HL-60/S4 treated with phorbol 12-myristate 13-acetate at 8.2 ng/mL for 4 days and 3 days (cell line): ENCODE measurements around the gene PRSS2.
"Not testable (repeated sequence)": the region's sequence is repeated elsewhere in the genome, so short reads cannot be mapped to it uniquely, and the experiment has no call there.

Experiments
- in situ Hi-C: fragments of 300-500 bp; cut with MboI; formaldehyde crosslinking; loops from 2 replicates; pipeline ENCODE4 v1.15.0; 2022; ENCODE audit warnings: low sequenced_read_pairs

The PRSS2 gene

GRCh38 chr7:142758312-142758711 lies 12.5 kb upstream of the PRSS2 start:
- in situ Hi-C loops = not testable (repeated sequence)

- in situ Hi-C loops = no loop called here
These were observed 11.3 kb upstream of the PRSS2 start for GRCh38 chr7:142759433-142759832.

GRCh38 chr7:142760071-142760642 lies 10.6 kb upstream of the PRSS2 start:
- in situ Hi-C loops = no loop called here

GRCh38 chr7:142761606-142762005 lies 9.2 kb upstream of the PRSS2 start:
- in situ Hi-C loops = not testable (repeated sequence)

GRCh38 chr7:142762104-142762503 lies 8.7 kb upstream of the PRSS2 start:
- in situ Hi-C loops = no loop called here

- in situ Hi-C loops = no loop called here
These were observed 3.3 kb upstream of the PRSS2 start for GRCh38 chr7:142767451-142767850.

GRCh38 chr7:142767861-142768260 lies 2.9 kb upstream of the PRSS2 start:
- in situ Hi-C loops = no loop called here

- in situ Hi-C loops = not testable (repeated sequence)
These were observed 1.9 kb upstream of the PRSS2 start for GRCh38 chr7:142768885-142769284.

- in situ Hi-C loops = no loop called here
These were observed 568 bp downstream of the PRSS2 start for GRCh38 chr7:142771353-142771723.

GRCh38 chr7:142772051-142772450 lies 1.3 kb downstream of the PRSS2 start:
- in situ Hi-C loops = no loop called here

- in situ Hi-C loops = no loop called here
These were observed 1.9 kb downstream of the PRSS2 start for GRCh38 chr7:142772673-142773072.

- in situ Hi-C loops = no loop called here
These were observed 2.5 kb downstream of the PRSS2 start for GRCh38 chr7:142773230-142773629.

- in situ Hi-C loops = no loop called here
These were observed 3.4 kb downstream of the PRSS2 start for GRCh38 chr7:142773937-142774744.

- in situ Hi-C loops = loop anchor here (25.0 kb wide), 2 partner anchors 138 to 238 kb away; no protein-coding TSS in a partner anchor
These were observed 4.1 kb downstream of the PRSS2 start for GRCh38 chr7:142774826-142775225.

GRCh38 chr7:142775351-142776115 lies 4.8 kb downstream of the PRSS2 start:
- in situ Hi-C loops = loop anchor here (25.0 kb wide), 2 partner anchors 138 to 238 kb away; no protein-coding TSS in a partner anchor

GRCh38 chr7:142776206-142776844 lies 5.6 kb downstream of the PRSS2 start:
- in situ Hi-C loops = loop anchor here (25.0 kb wide), 2 partner anchors 139 to 239 kb away; no protein-coding TSS in a partner anchor

- in situ Hi-C loops = loop anchor here (25.0 kb wide), 2 partner anchors 140 to 240 kb away; no protein-coding TSS in a partner anchor
These were observed 6.1 kb downstream of the PRSS2 start for GRCh38 chr7:142776845-142777225.

GRCh38 chr7:142777318-142777717 lies 6.5 kb downstream of the PRSS2 start:
- in situ Hi-C loops = loop anchor here (25.0 kb wide), 2 partner anchors 140 to 240 kb away; no protein-coding TSS in a partner anchor

- in situ Hi-C loops = loop anchor here (25.0 kb wide), 2 partner anchors 146 to 246 kb away; no protein-coding TSS in a partner anchor
These were observed 12.4 kb downstream of the PRSS2 start for GRCh38 chr7:142782922-142783900.

- in situ Hi-C loops = loop anchor here (25.0 kb wide), 2 partner anchors 147 to 247 kb away; no protein-coding TSS in a partner anchor
These were observed 13.3 kb downstream of the PRSS2 start for GRCh38 chr7:142784096-142784495.
